ENCODE data around the gene ZNF782.

- TF ChIP-seq CTCF (IDR thresholded peaks at IDR 0.05), result no peak
- TF ChIP-seq EP300 (IDR thresholded peaks at IDR 0.05), result no peak
- no peak for TF ChIP-seq POLR2A (IDR thresholded peaks at IDR 0.05)
Observed at GRCh38 chr9:96779089-96779488, 75.2 kb downstream of the ZNF782 start.
